Activated CD8-positive, alpha-beta memory T cell treated with anti-CD3 and anti-CD28 coated beads, Interleukin-2, amount 10 ng/mL, durations not matched to agents 7 days and 5 days (primary cell): ENCODE measurements around the gene HYOU1. TPM values are rescaled to one million over a fixed set of nuclear protein-coding genes. Genes with fewer than 3 reads are reported as not detected.
"Not testable (repeated sequence)": the region's sequence is repeated elsewhere in the genome, so short reads cannot be mapped to it uniquely, and the experiment has no call there.

ENCODE experiments used
- ATAC-seq: fragments of 150-1000 bp; cut with Tn5 transposase; one replicate; pipeline ENCODE4 v1.10.0; 2021; ENCODE audit warnings: moderate library complexity
- CTCF ChIA-PET: fragments of 350-600 bp; sonication (Branson Sonifier 250); formaldehyde crosslinking; loops from one replicate; lab custom pipeline; 2021; ENCODE audit warnings: antibody characterized with exemption; lab: Charles Lee
- DNase-seq: peaks from one replicate; pipeline ENCODE4 v3.0.0-alpha.2; 2020
- H3K27ac Mint-ChIP-seq: one replicate; pipeline ENCODE4 v1.8.0; 2021; ENCODE audit warnings: mild to moderate bottlenecking, mixed read lengths
- H3K27me3 Mint-ChIP-seq: one replicate; pipeline ENCODE4 v1.8.0; 2021; ENCODE audit warnings: mixed read lengths
- H3K36me3 Mint-ChIP-seq: one replicate; pipeline ENCODE4 v1.8.0; 2021; ENCODE audit warnings: mild to moderate bottlenecking, mixed read lengths
- H3K4me1 Mint-ChIP-seq: one replicate; pipeline ENCODE4 v1.8.0; 2021; ENCODE audit warnings: mixed read lengths
- H3K4me3 Mint-ChIP-seq: one replicate; pipeline ENCODE4 v1.8.0; 2021; ENCODE audit warnings: mild to moderate bottlenecking, moderate library complexity, mixed read lengths
- H3K9me3 Mint-ChIP-seq: one replicate; pipeline ENCODE4 v1.8.0; 2022; ENCODE audit warnings: low read depth, mixed read lengths
- total RNA-seq, 2 experiments: library from RNA; stranded (reverse); gene quantifications; one replicate each; pipeline ENCODE4 v1.2.3, GENCODE V29; 2021

The HYOU1 gene
- total RNA-seq, 2 experiments from 2014 or later, result 108 to 163 TPM

GRCh38 chr11:119051440-119052162 is 5.4 kb downstream of the HYOU1 start:
- Mint-ChIP-seq H3K36me3 (peaks cover 45% of the 10 kb centered on the region), H3K4me3 (no peak overlapping the region), H3K9me3 (no peaks in the 10 kb centered on the region), H3K27me3 (no peaks in the 10 kb centered on the region), H3K4me1 (peaks cover 40% of the 10 kb centered on the region), H3K27ac (peak overlapping the region; percentile 18)
- CTCF ChIA-PET, result interaction anchor here (1.2 to 2.5 kb wide), 3 partner anchors 13 to 362 kb away, joined by 3 to 8 read pairs (median 3); partner anchors contain the start of gene VPS11
- ATAC-seq, result no peak
- no peak for DNase-seq

DNA sequence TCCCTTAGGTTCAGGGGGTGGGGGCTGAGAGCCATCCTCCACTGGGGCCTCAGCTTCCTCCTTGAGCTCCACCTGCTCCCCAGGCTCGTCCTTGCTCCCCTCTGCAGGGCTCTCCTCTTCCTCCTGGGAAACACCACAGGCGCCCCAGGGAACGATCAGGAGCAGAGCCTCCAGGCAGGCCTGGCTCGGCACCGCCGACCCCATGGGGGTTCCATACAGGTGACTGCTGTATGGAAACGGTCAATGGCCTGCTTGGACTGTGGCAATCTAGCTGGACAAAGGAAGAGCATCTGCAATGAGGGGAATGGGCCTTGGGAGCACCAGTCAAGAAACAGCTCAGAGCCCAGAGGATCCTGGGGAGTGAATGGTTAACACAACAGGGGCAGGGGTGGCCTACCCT is 7.9 kb downstream of the HYOU1 start:
- no peaks in the 10 kb centered on the region for H3K27me3 Mint-ChIP-seq
- no peaks in the 10 kb centered on the region for H3K9me3 Mint-ChIP-seq
- peaks cover 25% of the 10 kb centered on the region for H3K4me1 Mint-ChIP-seq
- ATAC-seq, result no peak
- H3K27ac Mint-ChIP-seq, result peak overlapping the region; percentile 29
- no peak overlapping the region for H3K4me3 Mint-ChIP-seq
- CTCF ChIA-PET, result interaction anchor here (2.4 kb wide), 1 partner anchor 17 kb away, joined by 10 read pairs; the partner anchor contains the start of gene SLC37A4
- no peak for DNase-seq
- peaks cover 46% of the 10 kb centered on the region for H3K36me3 Mint-ChIP-seq

DNA sequence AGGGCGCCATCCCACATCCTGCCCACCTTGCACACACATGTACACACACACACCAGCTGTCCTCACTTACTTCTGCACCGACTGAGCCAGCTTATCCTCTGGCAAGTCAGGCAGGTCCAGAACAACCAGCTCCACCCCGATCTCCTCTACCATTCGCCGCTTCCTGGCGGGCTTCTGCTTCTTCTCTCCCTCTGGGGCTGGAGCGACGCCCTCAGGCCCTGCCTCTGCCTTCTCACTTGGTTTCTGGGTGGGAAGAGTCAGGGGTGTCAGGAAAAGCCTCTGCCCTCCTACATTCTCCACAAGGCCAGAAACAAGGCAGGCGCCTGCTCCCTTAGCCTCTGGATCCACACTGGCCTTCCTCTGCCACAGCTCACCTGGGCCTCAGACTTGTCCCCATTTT is 8.4 kb downstream of the HYOU1 start:
- ATAC-seq (no peak), DNase-seq (no peak)
- CTCF ChIA-PET, result interaction anchor here (1.2 to 2.4 kb wide), 2 partner anchors 17 to 19 kb away, joined by 3 to 10 read pairs; partner anchors contain the start of genes SLC37A4 and VPS11
- no peak overlapping the region for H3K4me3 Mint-ChIP-seq
- peak overlapping the region; percentile 29 for H3K27ac Mint-ChIP-seq
- no peaks in the 10 kb centered on the region for H3K27me3 Mint-ChIP-seq
- H3K36me3 Mint-ChIP-seq, result peaks cover 42% of the 10 kb centered on the region
- no peaks in the 10 kb centered on the region for H3K9me3 Mint-ChIP-seq
- H3K4me1 Mint-ChIP-seq, result peaks cover 25% of the 10 kb centered on the region

DNA sequence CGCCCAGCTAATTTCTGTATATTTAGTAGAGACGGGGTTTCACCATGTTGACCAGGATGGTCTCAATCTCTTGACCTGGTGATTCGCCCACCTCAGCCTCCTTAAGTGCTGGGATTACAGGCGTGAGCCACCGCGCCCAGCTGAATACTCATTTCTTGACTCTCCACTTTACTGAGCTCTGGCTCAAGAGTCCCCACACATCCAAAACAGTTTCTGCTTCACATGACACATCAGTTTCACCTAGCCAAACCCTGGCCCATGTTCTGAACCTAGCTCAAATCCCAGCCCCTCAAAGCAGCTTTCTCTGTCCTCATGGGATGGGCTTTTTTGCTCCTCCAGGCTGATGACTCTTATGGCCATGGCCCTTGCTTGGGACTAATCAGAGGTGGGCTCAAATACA is 9.8 kb downstream of the HYOU1 start:
- peaks cover 31% of the 10 kb centered on the region for H3K36me3 Mint-ChIP-seq
- no peaks in the 10 kb centered on the region for H3K9me3 Mint-ChIP-seq
- H3K4me3 Mint-ChIP-seq, result no peak overlapping the region
- H3K27ac Mint-ChIP-seq, result no peak overlapping the region
- H3K4me1 Mint-ChIP-seq, result peaks cover 18% of the 10 kb centered on the region
- DNase-seq (no peak), ATAC-seq (no peak)
- CTCF ChIA-PET, result interaction anchor here (1.2 to 2.4 kb wide), 3 partner anchors 9 to 20 kb away, joined by 3 to 10 read pairs (median 3); partner anchors contain the start of genes SLC37A4 and VPS11
- no peaks in the 10 kb centered on the region for H3K27me3 Mint-ChIP-seq

- no peaks in the 10 kb centered on the region for H3K27me3 Mint-ChIP-seq
- no peak overlapping the region for H3K4me3 Mint-ChIP-seq
- H3K4me1 Mint-ChIP-seq, result peaks cover 18% of the 10 kb centered on the region
- CTCF ChIA-PET, result interaction anchor here (1.6 kb wide), 1 partner anchor 254 kb away, joined by 3 read pairs; no protein-coding TSS in a partner anchor
- peaks cover 28% of the 10 kb centered on the region for H3K36me3 Mint-ChIP-seq
- DNase-seq (no peak), ATAC-seq (no peak)
- no peaks in the 10 kb centered on the region for H3K9me3 Mint-ChIP-seq
- no peak overlapping the region for H3K27ac Mint-ChIP-seq
These were observed 10.5 kb downstream of the HYOU1 start for GRCh38 chr11:119046489-119046888.

- H3K36me3 Mint-ChIP-seq, result peaks cover 25% of the 10 kb centered on the region
- CTCF ChIA-PET, result interaction anchor here (2.5 to 3.3 kb wide), 2 partner anchors 11 to 12 kb away, joined by 9 read pairs; partner anchors contain the start of gene HYOU1
- no peak for ATAC-seq
These were observed 12.3 kb downstream of the HYOU1 start for GRCh38 chr11:119044708-119045107.

DNA sequence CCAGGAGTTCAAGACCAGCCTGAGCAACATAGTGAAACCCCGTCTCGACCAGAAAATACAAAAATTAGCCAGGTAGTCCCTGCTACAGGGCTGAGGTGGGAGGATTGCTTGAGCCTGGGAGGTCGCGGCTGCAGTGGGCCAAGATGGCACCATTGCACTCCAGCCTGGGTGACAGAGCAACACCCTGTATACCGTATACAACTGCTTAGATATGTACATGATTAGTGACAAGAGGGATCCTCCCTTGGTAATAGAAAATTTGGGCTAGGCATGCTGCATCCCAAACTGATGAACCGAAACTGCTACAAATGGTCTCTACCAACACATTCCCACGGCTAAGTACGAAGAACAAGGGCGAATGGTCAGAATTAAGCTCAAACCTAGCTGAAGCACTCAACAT is 14.1 kb downstream of the HYOU1 start:
- H3K27ac Mint-ChIP-seq, result no peak overlapping the region
- no peak for DNase-seq
- H3K4me3 Mint-ChIP-seq, result no peak overlapping the region
- peaks cover 17% of the 10 kb centered on the region for H3K36me3 Mint-ChIP-seq
- CTCF ChIA-PET, result interaction anchor here (2.5 to 3.3 kb wide), 2 partner anchors 11 to 13 kb away, joined by 9 read pairs; partner anchors contain the start of gene HYOU1
- ATAC-seq, result no peak
- H3K27me3 Mint-ChIP-seq, result peaks cover 2% of the 10 kb centered on the region
- H3K9me3 Mint-ChIP-seq, result no peaks in the 10 kb centered on the region
- peaks cover 6% of the 10 kb centered on the region for H3K4me1 Mint-ChIP-seq

More at GRCh38 chr11:119044708-119045107, 12.3 kb downstream of the HYOU1 start:
- Mint-ChIP-seq H3K9me3 (no peaks in the 10 kb centered on the region), H3K27ac (no peak overlapping the region), H3K4me1 (peaks cover 18% of the 10 kb centered on the region), H3K27me3 (no peaks in the 10 kb centered on the region), H3K4me3 (no peak overlapping the region)
- no peak for DNase-seq

DNA sequence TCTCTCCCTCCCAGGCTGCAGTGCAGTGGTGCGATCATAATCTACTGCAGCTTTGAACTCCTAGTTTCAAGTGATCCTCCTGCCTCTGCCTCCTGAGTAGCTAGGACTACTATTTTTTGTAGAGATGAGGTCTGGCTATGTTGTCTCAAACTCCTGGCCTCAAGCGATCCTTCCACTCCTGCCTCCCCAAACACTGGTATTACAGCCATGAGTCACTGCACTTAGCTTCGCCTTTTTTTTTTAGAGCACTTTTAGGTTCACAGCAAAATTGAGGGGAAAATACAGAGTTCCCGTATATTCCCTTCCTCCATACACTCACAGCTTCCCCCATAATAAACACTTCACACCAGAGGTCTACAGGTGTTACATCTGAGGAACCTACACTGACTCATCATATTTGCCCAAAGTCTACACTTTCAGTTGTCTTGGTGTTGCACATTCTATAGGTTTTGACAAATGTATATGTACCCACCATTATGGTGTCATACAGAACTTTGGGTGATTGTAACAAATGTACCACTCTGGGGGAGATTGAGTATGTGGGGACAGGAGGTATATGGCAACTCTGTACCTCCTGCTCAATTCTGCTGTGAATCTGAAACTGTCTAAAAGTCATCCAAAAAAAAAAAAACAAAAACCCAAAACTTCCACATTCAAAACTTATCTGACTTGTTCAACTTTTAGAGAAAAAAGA is 15.0 kb downstream of the HYOU1 start:
- H3K27me3 Mint-ChIP-seq, result peaks cover 2% of the 10 kb centered on the region
- no peaks in the 10 kb centered on the region for H3K9me3 Mint-ChIP-seq
- CTCF ChIA-PET, result interaction anchor here (0.8 to 3.3 kb wide), 3 partner anchors 10 to 26 kb away, joined by 3 to 9 read pairs (median 3); partner anchors contain the start of genes RPS25 and VPS11
- peaks cover 6% of the 10 kb centered on the region for H3K4me1 Mint-ChIP-seq
- peaks cover 10% of the 10 kb centered on the region for H3K36me3 Mint-ChIP-seq
- DNase-seq, result no peak
- H3K4me3 Mint-ChIP-seq, result no peak overlapping the region
- H3K27ac Mint-ChIP-seq, result no peak overlapping the region
- peak; percentile 23 for ATAC-seq

DNA sequence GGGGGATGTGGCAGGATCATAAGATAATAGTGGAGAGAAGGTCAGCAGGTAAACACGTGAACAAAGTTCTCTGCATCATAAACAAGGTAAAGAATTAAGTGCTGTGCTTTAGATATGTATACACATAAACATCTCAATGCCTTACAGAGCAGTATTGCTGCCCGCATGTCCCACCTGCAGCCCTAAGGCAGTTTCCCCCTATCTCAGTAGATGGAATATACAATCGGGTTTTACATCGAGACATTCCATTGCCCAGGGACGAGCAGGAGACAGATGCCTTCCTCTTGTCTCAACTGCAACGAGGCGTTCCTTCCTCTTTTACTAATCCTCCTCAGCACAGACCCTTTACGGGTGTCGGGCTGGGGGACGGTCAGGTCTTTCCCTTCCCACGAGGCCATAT is 17.5 kb downstream of the HYOU1 start:
- H3K4me3 Mint-ChIP-seq, H3K4me1 Mint-ChIP-seq, H3K27me3 Mint-ChIP-seq, H3K9me3 Mint-ChIP-seq, ATAC-seq, H3K36me3 Mint-ChIP-seq, DNase-seq, H3K27ac Mint-ChIP-seq: not testable (repeated sequence)
- CTCF ChIA-PET, result interaction anchor here (1.3 kb wide), 1 partner anchor 12 kb away, joined by 3 read pairs; no protein-coding TSS in a partner anchor

- Mint-ChIP-seq H3K9me3 (no peaks in the 10 kb centered on the region), H3K27ac (no peak overlapping the region), H3K4me1 (peaks cover 6% of the 10 kb centered on the region), H3K36me3 (no peaks in the 10 kb centered on the region), H3K4me3 (no peak overlapping the region), H3K27me3 (peaks cover 2% of the 10 kb centered on the region)
- DNase-seq, result no peak
- CTCF ChIA-PET, result interaction anchor here (1.3 kb wide), 1 partner anchor 13 kb away, joined by 3 read pairs; no protein-coding TSS in a partner anchor
- no peak for ATAC-seq
These were observed 18.1 kb downstream of the HYOU1 start for GRCh38 chr11:119038884-119039283.

GRCh38 chr11:119034813-119035212 is 22.2 kb downstream of the HYOU1 start:
- DNase-seq, result no peak
- Mint-ChIP-seq H3K27me3 (peaks cover 2% of the 10 kb centered on the region), H3K4me1 (peaks cover 5% of the 10 kb centered on the region), H3K27ac (no peak overlapping the region), H3K36me3 (no peaks in the 10 kb centered on the region), H3K9me3 (no peaks in the 10 kb centered on the region), H3K4me3 (no peak overlapping the region)
- CTCF ChIA-PET, result interaction anchor here (1.5 kb wide), 1 partner anchor 162 kb away, joined by 7 read pairs; no protein-coding TSS in a partner anchor
- ATAC-seq, result no peak

DNA sequence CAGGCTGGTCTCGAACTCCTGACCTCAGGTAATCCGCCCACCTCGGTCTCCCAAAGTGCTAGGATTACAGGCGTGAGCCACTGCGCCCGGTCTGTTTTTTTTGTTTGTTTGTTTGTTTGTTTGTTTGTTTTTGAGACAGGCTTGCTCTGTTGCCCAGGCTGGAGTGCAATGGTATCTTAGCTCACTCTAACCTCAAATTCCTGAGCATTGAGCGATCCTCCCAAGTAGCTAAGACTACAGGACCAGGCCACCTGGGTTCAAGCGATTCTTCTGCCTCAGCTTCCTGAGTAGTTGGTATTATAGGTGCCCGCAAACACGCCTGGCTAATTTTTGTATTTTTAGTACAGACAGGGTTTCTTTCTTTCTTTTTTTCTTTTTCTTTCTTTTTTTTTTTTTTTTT is 23.6 kb downstream of the HYOU1 start:
- H3K36me3 Mint-ChIP-seq, H3K27me3 Mint-ChIP-seq, H3K27ac Mint-ChIP-seq, ATAC-seq, H3K9me3 Mint-ChIP-seq, H3K4me3 Mint-ChIP-seq, DNase-seq: not testable (repeated sequence)
- CTCF ChIA-PET, result interaction anchor here (0.7 to 3.1 kb wide), 6 partner anchors 10 to 163 kb away, joined by 3 to 9 read pairs (median 4); partner anchors contain the start of gene HYOU1
- peaks cover 19% of the 10 kb centered on the region for H3K4me1 Mint-ChIP-seq

GRCh38 chr11:119031912-119032280 is 25.1 kb downstream of the HYOU1 start:
- CTCF ChIA-PET, result interaction anchor here (0.8 to 3.1 kb wide), 11 partner anchors 9 to 289 kb away, joined by 3 to 12 read pairs (median 7); partner anchors contain the start of genes BCL9L, CENATAC and TRAPPC4
- ATAC-seq (no peak), DNase-seq (no peak)
- peaks cover 4% of the 10 kb centered on the region for H3K36me3 Mint-ChIP-seq
- H3K4me1 Mint-ChIP-seq, result peaks cover 21% of the 10 kb centered on the region
- H3K9me3 Mint-ChIP-seq, result no peaks in the 10 kb centered on the region
- no peak overlapping the region for H3K27ac Mint-ChIP-seq
- no peaks in the 10 kb centered on the region for H3K27me3 Mint-ChIP-seq
- no peak overlapping the region for H3K4me3 Mint-ChIP-seq
